GM21723 (cell line): ENCODE data around the gene RXYLT1.
"Not testable (repeated sequence)": the region's sequence is repeated elsewhere in the genome, so short reads cannot be mapped to it uniquely, and the experiment has no call there.

Experiments
- ATAC-seq: cut with Tn5 transposase; IDR thresholded peaks from one replicate; pipeline ENCODE4 v1.9.1; 2021; ENCODE audit warnings: mild to moderate bottlenecking, moderate library complexity; ENCODE audit not compliant: unreplicated experiment

The RXYLT1 gene

GRCh38 chr12:63779498-63780481 is at the start of gene RXYLT1:
Gene RXYLT1, plus strand, starts transcription at chr12:63779909. Its CDS starts 52 bp downstream, at chr12:63779961.
- ATAC-seq = peak; percentile 94

GRCh38 chr12:63732779-63733178 is 46.9 kb upstream of the RXYLT1 start:
- ATAC-seq = not testable (repeated sequence)

GRCh38 chr12:63733585-63733984 is 46.1 kb upstream of the RXYLT1 start:
- not testable (repeated sequence) for ATAC-seq

- ATAC-seq = not testable (repeated sequence)
These were observed 39.2 kb upstream of the RXYLT1 start for GRCh38 chr12:63740551-63740950.

- not testable (repeated sequence) for ATAC-seq
These were observed 38.3 kb upstream of the RXYLT1 start for GRCh38 chr12:63741431-63741830.

- not testable (repeated sequence) for ATAC-seq
These were observed 35.6 kb upstream of the RXYLT1 start for GRCh38 chr12:63744110-63744509.

GRCh38 chr12:63746470-63746869 is 33.2 kb upstream of the RXYLT1 start:
- not testable (repeated sequence) for ATAC-seq

GRCh38 chr12:63747136-63747535 is 32.6 kb upstream of the RXYLT1 start:
- not testable (repeated sequence) for ATAC-seq

GRCh38 chr12:63747553-63747952 is 32.2 kb upstream of the RXYLT1 start:
- no peak for ATAC-seq

GRCh38 chr12:63752283-63752682 is 27.4 kb upstream of the RXYLT1 start:
- no peak for ATAC-seq

GRCh38 chr12:63752841-63753240 is 26.9 kb upstream of the RXYLT1 start:
- ATAC-seq = no peak

- ATAC-seq = no peak
These were observed 26.0 kb upstream of the RXYLT1 start for GRCh38 chr12:63753743-63754142.

GRCh38 chr12:63764481-63764880 is 15.2 kb upstream of the RXYLT1 start:
- no peak for ATAC-seq

- ATAC-seq = no peak
These were observed 13.2 kb upstream of the RXYLT1 start for GRCh38 chr12:63766498-63766897.

- ATAC-seq = no peak
These were observed 9.3 kb upstream of the RXYLT1 start for GRCh38 chr12:63770375-63770774.

- no peak for ATAC-seq
These were observed 2.4 kb upstream of the RXYLT1 start for GRCh38 chr12:63777340-63777739.

- no peak for ATAC-seq
These were observed 2.8 kb downstream of the RXYLT1 start for GRCh38 chr12:63782466-63782865.

GRCh38 chr12:63787306-63787705 is 7.6 kb downstream of the RXYLT1 start:
- no peak for ATAC-seq

- ATAC-seq = no peak
These were observed 10.9 kb downstream of the RXYLT1 start for GRCh38 chr12:63790608-63790945.

GRCh38 chr12:63792338-63792737 is 12.6 kb downstream of the RXYLT1 start:
- no peak for ATAC-seq

- ATAC-seq = no peak
These were observed 15.5 kb downstream of the RXYLT1 start for GRCh38 chr12:63795032-63795687.

GRCh38 chr12:63795944-63796343 is 16.2 kb downstream of the RXYLT1 start:
- ATAC-seq = no peak
